PC-9 (cell line): ENCODE measurements around the gene PRKG1.

Experiments used
- EZH2 ChIP-seq: fragments of 200-600 bp; sonication (generic); IDR thresholded peaks from 2 replicates; pipeline ENCODE4 v1.8.0; 2017; ENCODE audit warnings: antibody characterized with exemption, low read depth
- TF ChIP-seq, protein P1 (sequence below): fragments of 200-600 bp; sonication (generic); conservative IDR thresholded peaks from 2 replicates; pipeline ENCODE4 v1.6.1; 2017; ENCODE audit warnings: mixed run types, antibody characterized with exemption, mild to moderate bottlenecking, moderate library complexity

DNA sequence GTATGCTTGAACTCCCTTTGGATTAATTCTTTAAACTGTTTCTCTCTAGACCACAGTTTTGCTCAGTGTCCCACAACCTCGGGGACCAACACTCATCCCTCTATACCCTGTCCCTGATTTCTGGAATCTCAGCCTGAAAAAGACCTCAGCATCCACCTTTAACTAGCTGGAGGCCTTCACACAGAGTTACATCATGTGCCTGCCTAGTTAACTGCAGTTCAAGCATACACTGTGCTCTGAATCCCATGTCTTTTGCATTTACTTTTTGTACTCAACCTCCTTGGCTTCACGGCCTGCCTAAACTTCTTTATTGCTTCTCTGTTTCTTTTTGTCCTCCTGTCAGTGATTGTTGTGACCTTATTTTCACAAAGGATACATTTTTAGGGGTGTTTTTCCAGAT lies 66.7 kb downstream of the PRKG1 start:
- TF ChIP-seq, protein P1, sequence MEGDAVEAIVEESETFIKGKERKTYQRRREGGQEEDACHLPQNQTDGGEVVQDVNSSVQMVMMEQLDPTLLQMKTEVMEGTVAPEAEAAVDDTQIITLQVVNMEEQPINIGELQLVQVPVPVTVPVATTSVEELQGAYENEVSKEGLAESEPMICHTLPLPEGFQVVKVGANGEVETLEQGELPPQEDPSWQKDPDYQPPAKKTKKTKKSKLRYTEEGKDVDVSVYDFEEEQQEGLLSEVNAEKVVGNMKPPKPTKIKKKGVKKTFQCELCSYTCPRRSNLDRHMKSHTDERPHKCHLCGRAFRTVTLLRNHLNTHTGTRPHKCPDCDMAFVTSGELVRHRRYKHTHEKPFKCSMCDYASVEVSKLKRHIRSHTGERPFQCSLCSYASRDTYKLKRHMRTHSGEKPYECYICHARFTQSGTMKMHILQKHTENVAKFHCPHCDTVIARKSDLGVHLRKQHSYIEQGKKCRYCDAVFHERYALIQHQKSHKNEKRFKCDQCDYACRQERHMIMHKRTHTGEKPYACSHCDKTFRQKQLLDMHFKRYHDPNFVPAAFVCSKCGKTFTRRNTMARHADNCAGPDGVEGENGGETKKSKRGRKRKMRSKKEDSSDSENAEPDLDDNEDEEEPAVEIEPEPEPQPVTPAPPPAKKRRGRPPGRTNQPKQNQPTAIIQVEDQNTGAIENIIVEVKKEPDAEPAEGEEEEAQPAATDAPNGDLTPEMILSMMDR, result no peak
- no peak for TF ChIP-seq EZH2
